ENCODE data around the gene ALX4. TPM values are rescaled to one million over a fixed set of nuclear protein-coding genes. Genes with fewer than 3 reads are reported as not detected.

ALX4 gene
- total and polyA plus RNA-seq, 4 experiments from 2014 or later = not detected

DNA sequence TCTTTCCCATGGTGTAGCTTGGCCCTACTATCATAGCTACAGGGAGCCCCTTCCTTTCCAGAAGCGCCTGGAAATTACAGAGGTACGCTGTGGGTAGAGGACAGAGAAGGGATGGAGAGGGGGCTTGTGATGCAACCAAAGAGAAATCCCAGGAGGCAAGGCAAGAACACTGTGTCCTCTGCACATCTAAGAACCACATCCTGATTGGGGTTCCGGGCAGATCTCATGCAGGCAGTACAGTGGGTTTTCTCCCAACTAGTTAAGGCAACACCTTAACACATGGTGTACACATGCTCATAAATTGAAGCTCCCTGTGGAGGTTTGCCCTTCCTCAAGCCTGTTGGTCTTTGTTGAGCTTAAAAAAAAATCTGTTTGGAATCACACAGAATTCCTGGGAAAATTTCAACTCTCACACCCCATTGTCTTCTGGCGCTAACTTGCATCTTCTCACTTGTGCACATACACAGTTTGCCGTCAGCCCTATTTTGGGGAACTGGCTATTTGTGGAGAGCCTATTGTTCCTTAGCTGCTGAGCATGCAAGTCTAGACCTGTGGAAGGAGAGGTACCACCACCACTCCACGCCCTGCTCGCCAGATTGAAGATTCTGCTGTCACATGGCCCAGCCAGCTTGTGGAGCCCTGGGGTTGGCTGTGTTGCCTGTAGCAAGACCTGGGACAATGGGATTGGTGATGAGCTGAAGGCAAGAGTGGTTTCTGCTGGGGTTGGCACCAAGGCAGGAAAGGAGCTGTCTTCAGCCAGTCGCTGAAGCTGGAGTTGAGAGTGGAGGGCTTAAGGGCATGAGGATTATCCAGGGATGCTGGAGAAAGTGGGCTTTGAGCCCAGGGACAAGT lies 52.4 kb downstream of the ALX4 start:
- H3K4me3 ChIP-seq (ENCODE audit: low read length in 2 of 2) = no peak overlapping the region
- H3K4me1 ChIP-seq (ENCODE audit: insufficient read depth, low read length) = peaks cover 32% of the 10 kb centered on the region
- peaks cover 4 to 7% of the 10 kb centered on the region in 2 donors for H3K36me3 Mint-ChIP-seq
- ChIA-PET CTCF (ENCODE audit: partially characterized antibody) (interaction anchor here (1.8 kb wide), 1 partner anchor 32 kb away, joined by 4 read pairs; no protein-coding TSS in a partner anchor), POLR2A (ENCODE audit: partially characterized antibody) (no interaction called here)
- peak overlapping the region in 6 of 7 donors; percentile 3 to 84 (median 78) for H3K27ac Mint-ChIP-seq
- no peak for DNase-seq
- no peak overlapping the region for H3K27ac ChIP-seq (ENCODE audit: low read depth, low read length)
- H3K4me1 Mint-ChIP-seq = peaks cover 22 to 46% (median 31%) of the 10 kb centered on the region in 4 donors
- H3K27me3 ChIP-seq (ENCODE audit: insufficient read depth, low read length) = no peaks in the 10 kb centered on the region
- no peaks in the 10 kb centered on the region for H3K27me3 Mint-ChIP-seq
- H3K9me3 Mint-ChIP-seq = peaks cover 0 to 16% (median 9%) of the 10 kb centered on the region in 8 donors
- H3K4me3 Mint-ChIP-seq = peak overlapping the region in 7 of 8 donors; percentile 26 to 78 (median 61)
- intact Hi-C loops (cut with micrococcal nuclease) = no loop called here
- H3K9me3 ChIP-seq (ENCODE audit: control insufficient read depth in 1 of 2, low read length in 2 of 2) = no peaks in the 10 kb centered on the region
- H3K36me3 ChIP-seq (ENCODE audit: insufficient read depth, low read length) = no peaks in the 10 kb centered on the region

GRCh38 chr11:44256673-44257291 lies 53.2 kb downstream of the ALX4 start:
- ChIA-PET POLR2A (ENCODE audit: partially characterized antibody) (no interaction called here), CTCF (ENCODE audit: partially characterized antibody) (no interaction called here)
- peak overlapping the region in 7 of 8 donors; percentile 26 to 78 (median 61) for H3K4me3 Mint-ChIP-seq
- peak overlapping the region in 6 of 7 donors; percentile 3 to 84 (median 78) for H3K27ac Mint-ChIP-seq
- H3K4me1 ChIP-seq (ENCODE audit: insufficient read depth, low read length) = peaks cover 32% of the 10 kb centered on the region
- peaks cover 22 to 46% (median 31%) of the 10 kb centered on the region in 4 donors for H3K4me1 Mint-ChIP-seq
- intact Hi-C loops (cut with micrococcal nuclease) = no loop called here
- no peak overlapping the region for H3K4me3 ChIP-seq (ENCODE audit: low read length in 2 of 2)
- H3K27me3 Mint-ChIP-seq = no peaks in the 10 kb centered on the region
- no peaks in the 10 kb centered on the region for H3K27me3 ChIP-seq (ENCODE audit: insufficient read depth, low read length)
- peaks cover 0 to 24% (median 16%) of the 10 kb centered on the region in 8 donors for H3K9me3 Mint-ChIP-seq
- H3K36me3 Mint-ChIP-seq = peaks cover 12 to 14% of the 10 kb centered on the region in 2 donors
- H3K27ac ChIP-seq (ENCODE audit: low read depth, low read length) = no peak overlapping the region
- no peaks in the 10 kb centered on the region for H3K36me3 ChIP-seq (ENCODE audit: insufficient read depth, low read length)
- no peaks in the 10 kb centered on the region for H3K9me3 ChIP-seq (ENCODE audit: control insufficient read depth in 1 of 2, low read length in 2 of 2)
- DNase-seq = no peak

GRCh38 chr11:44255406-44256071 lies 54.4 kb downstream of the ALX4 start:
- H3K4me3 ChIP-seq (ENCODE audit: low read length in 2 of 2) = no peak overlapping the region
- CTCF ChIA-PET (ENCODE audit: partially characterized antibody) = no interaction called here
- Mint-ChIP-seq H3K27me3 (no peaks in the 10 kb centered on the region), H3K27ac (peak overlapping the region in 3 of 7 donors; percentile 5 to 25 (median 10)), H3K36me3 (peaks cover 21 to 27% of the 10 kb centered on the region in 2 donors), H3K9me3 (peaks cover 0 to 30% (median 25%) of the 10 kb centered on the region in 8 donors), H3K4me1 (peaks cover 22 to 46% (median 31%) of the 10 kb centered on the region in 4 donors), H3K4me3 (no peak overlapping the region)
- peaks cover 32% of the 10 kb centered on the region for H3K4me1 ChIP-seq (ENCODE audit: insufficient read depth, low read length)
- H3K36me3 ChIP-seq (ENCODE audit: insufficient read depth, low read length) = no peaks in the 10 kb centered on the region
- intact Hi-C loops (cut with micrococcal nuclease) = no loop called here
- no peaks in the 10 kb centered on the region for H3K9me3 ChIP-seq (ENCODE audit: control insufficient read depth in 1 of 2, low read length in 2 of 2)
- POLR2A ChIA-PET (ENCODE audit: partially characterized antibody) = no interaction called here
- H3K27me3 ChIP-seq (ENCODE audit: insufficient read depth, low read length) = no peaks in the 10 kb centered on the region
- H3K27ac ChIP-seq (ENCODE audit: low read depth, low read length) = no peak overlapping the region
- no peak for DNase-seq

GRCh38 chr11:44252999-44253602 lies 56.8 kb downstream of the ALX4 start:
- no peak overlapping the region for H3K27ac ChIP-seq (ENCODE audit: low read depth, low read length)
- CTCF ChIA-PET (ENCODE audit: partially characterized antibody) = no interaction called here
- Mint-ChIP-seq H3K4me3 (no peak overlapping the region), H3K36me3 (peaks cover 33 to 51% of the 10 kb centered on the region in 2 donors), H3K4me1 (peaks cover 13 to 26% (median 20%) of the 10 kb centered on the region in 4 donors), H3K27me3 (no peaks in the 10 kb centered on the region), H3K27ac (peak overlapping the region in 1 of 7 donors; percentile 30), H3K9me3 (peaks cover 0 to 37% (median 26%) of the 10 kb centered on the region in 8 donors)
- H3K4me3 ChIP-seq (ENCODE audit: low read length in 2 of 2) = no peak overlapping the region
- no peaks in the 10 kb centered on the region for H3K27me3 ChIP-seq (ENCODE audit: insufficient read depth, low read length)
- H3K4me1 ChIP-seq (ENCODE audit: insufficient read depth, low read length) = peaks cover 19% of the 10 kb centered on the region
- intact Hi-C loops (cut with micrococcal nuclease) = no loop called here
- no peaks in the 10 kb centered on the region for H3K9me3 ChIP-seq (ENCODE audit: control insufficient read depth in 1 of 2, low read length in 2 of 2)
- H3K36me3 ChIP-seq (ENCODE audit: insufficient read depth, low read length) = no peaks in the 10 kb centered on the region
- POLR2A ChIA-PET (ENCODE audit: partially characterized antibody) = no interaction called here
- no peak for DNase-seq

DNA sequence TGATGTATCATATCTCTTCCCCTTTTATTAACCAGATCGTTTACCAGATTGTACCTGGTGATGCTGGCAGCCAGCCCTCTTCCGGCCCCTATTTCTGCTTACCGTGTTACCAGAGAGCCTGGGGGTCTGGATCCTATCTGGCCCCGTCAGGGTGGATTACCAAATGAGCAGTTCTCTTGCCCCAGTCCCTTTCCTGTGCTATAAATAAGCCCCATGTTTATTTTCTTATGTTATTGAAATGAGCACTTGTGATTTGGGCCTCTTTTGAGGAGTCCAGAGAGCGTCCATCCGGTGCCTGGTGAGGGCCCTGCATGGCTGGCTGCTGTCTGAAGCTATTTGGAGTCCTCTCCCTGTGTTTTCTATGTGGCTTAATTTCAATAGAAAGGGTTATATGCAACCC lies 59.5 kb downstream of the ALX4 start:
- DNase-seq = no peak
- H3K27me3 ChIP-seq (ENCODE audit: insufficient read depth, low read length) = no peaks in the 10 kb centered on the region
- H3K4me3 ChIP-seq (ENCODE audit: low read length in 2 of 2) = no peak overlapping the region
- peaks cover 0 to 37% (median 26%) of the 10 kb centered on the region in 8 donors for H3K9me3 Mint-ChIP-seq
- intact Hi-C loops (cut with micrococcal nuclease) = no loop called here
- no peaks in the 10 kb centered on the region for H3K4me1 ChIP-seq (ENCODE audit: insufficient read depth, low read length)
- H3K36me3 Mint-ChIP-seq = peaks cover 51 to 73% of the 10 kb centered on the region in 2 donors
- ChIA-PET POLR2A (ENCODE audit: partially characterized antibody) (no interaction called here), CTCF (ENCODE audit: partially characterized antibody) (no interaction called here)
- no peaks in the 10 kb centered on the region for H3K9me3 ChIP-seq (ENCODE audit: control insufficient read depth in 1 of 2, low read length in 2 of 2)
- no peak overlapping the region for H3K4me3 Mint-ChIP-seq
- no peak overlapping the region for H3K27ac ChIP-seq (ENCODE audit: low read depth, low read length)
- H3K4me1 Mint-ChIP-seq = peaks cover 0 to under 1% (median 0%) of the 10 kb centered on the region in 4 donors
- H3K27me3 Mint-ChIP-seq = no peaks in the 10 kb centered on the region
- H3K27ac Mint-ChIP-seq = no peak overlapping the region
- no peaks in the 10 kb centered on the region for H3K36me3 ChIP-seq (ENCODE audit: insufficient read depth, low read length)

- Histone ChIP-seq H3K27ac (ENCODE audit: low read depth, low read length) (no peak overlapping the region), H3K4me1 (ENCODE audit: insufficient read depth, low read length) (no peaks in the 10 kb centered on the region), H3K4me3 (ENCODE audit: low read length in 2 of 2) (no peak overlapping the region), H3K9me3 (ENCODE audit: control insufficient read depth in 1 of 2, low read length in 2 of 2) (no peaks in the 10 kb centered on the region), H3K27me3 (ENCODE audit: insufficient read depth, low read length) (no peaks in the 10 kb centered on the region), H3K36me3 (ENCODE audit: insufficient read depth, low read length) (no peaks in the 10 kb centered on the region)
- DNase-seq = no peak
- ChIA-PET CTCF (ENCODE audit: partially characterized antibody) (no interaction called here), POLR2A (ENCODE audit: partially characterized antibody) (no interaction called here)
- H3K27me3 Mint-ChIP-seq = no peaks in the 10 kb centered on the region
- H3K4me3 Mint-ChIP-seq = no peak overlapping the region
- peaks cover 0 to 30% (median 22%) of the 10 kb centered on the region in 8 donors for H3K9me3 Mint-ChIP-seq
- H3K4me1 Mint-ChIP-seq = no peaks in the 10 kb centered on the region
- intact Hi-C loops (cut with micrococcal nuclease) = no loop called here
- peaks cover 68 to 94% of the 10 kb centered on the region in 2 donors for H3K36me3 Mint-ChIP-seq
- no peak overlapping the region for H3K27ac Mint-ChIP-seq
Measured at GRCh38 chr11:44248109-44248508, 61.8 kb downstream of the ALX4 start.

GRCh38 chr11:44247508-44247907 lies 62.4 kb downstream of the ALX4 start:
- intact Hi-C loops (cut with micrococcal nuclease) = no loop called here

More at GRCh38 chr11:44247508-44247907, 62.4 kb downstream of the ALX4 start:
- H3K4me1 ChIP-seq (ENCODE audit: insufficient read depth, low read length) = no peaks in the 10 kb centered on the region
- no peaks in the 10 kb centered on the region for H3K9me3 ChIP-seq (ENCODE audit: control insufficient read depth in 1 of 2, low read length in 2 of 2)
- H3K36me3 ChIP-seq (ENCODE audit: insufficient read depth, low read length) = no peaks in the 10 kb centered on the region
- DNase-seq = no peak
- Mint-ChIP-seq H3K4me3 (no peak overlapping the region), H3K27ac (no peak overlapping the region), H3K4me1 (no peaks in the 10 kb centered on the region), H3K27me3 (no peaks in the 10 kb centered on the region), H3K36me3 (peaks cover 70 to 90% of the 10 kb centered on the region in 2 donors), H3K9me3 (peaks cover 0 to 24% (median 16%) of the 10 kb centered on the region in 8 donors)
- no peak overlapping the region for H3K27ac ChIP-seq (ENCODE audit: low read depth, low read length)
- no peaks in the 10 kb centered on the region for H3K27me3 ChIP-seq (ENCODE audit: insufficient read depth, low read length)
- ChIA-PET POLR2A (ENCODE audit: partially characterized antibody) (no interaction called here), CTCF (ENCODE audit: partially characterized antibody) (no interaction called here)
- H3K4me3 ChIP-seq (ENCODE audit: low read length in 2 of 2) = no peak overlapping the region

Measured in CD4-positive, alpha-beta memory T cell (primary cell).